B cell (primary cell): ENCODE measurements around the gene CORO2A. TPM values are rescaled to one million over a fixed set of nuclear protein-coding genes. Genes with fewer than 3 reads are reported as not detected.

Source experiments
- ATAC-seq: fragments of 200-7000 bp; cut with Tn5 transposase; one replicate; pipeline ENCODE4 v1.10.0; 2021; ENCODE audit warnings: low read depth, mild to moderate bottlenecking, moderate number of reproducible peaks, moderate library complexity
- CTCF ChIA-PET: fragments of 350-600 bp; sonication (Branson Sonifier 250); formaldehyde crosslinking; loops from one replicate; lab custom pipeline; 2021; ENCODE audit warnings: antibody characterized with exemption, inconsistent platforms; lab: Charles Lee
- POLR2A ChIA-PET: fragments of 350-600 bp; sonication (Branson Sonifier 250); formaldehyde crosslinking; loops from one replicate; lab custom pipeline; 2021; ENCODE audit warnings: antibody characterized with exemption; lab: Charles Lee
- DNase-seq: peaks from one replicate; pipeline ENCODE4 v3.0.0; 2013
- H2AFZ ChIP-seq: 2 replicates; pipeline ENCODE4 v1.6.1; 2012; ENCODE audit warnings: mild to moderate bottlenecking, low read depth, low read length; ENCODE audit not compliant: insufficient read depth, poor library complexity, severe bottlenecking
- H3K27ac ChIP-seq, 2 donors: 1 replicate in 1 of 2; 2 replicates in 1 of 2; pipeline ENCODE4 v1.5.1; 2012 to 2013; ENCODE audit warnings: low read length in 2 of 2, mild to moderate bottlenecking in 2 of 2, moderate library complexity in 1 of 2
- H3K27me3 ChIP-seq, 4 experiments: fragments of 200-600 bp in 1 of 4; sonication (generic) in 1 of 4; replicated peaks in 1 of 4; 1 replicate in 2 of 4; 2 replicates in 2 of 4; pipeline versions ENCODE4 v1.6.1 to v1.7.0; 2013 to 2016; ENCODE audit warnings: low read length in 3 of 4, mild to moderate bottlenecking in 2 of 4, mixed read lengths in 1 of 4, moderate library complexity in 1 of 4; ENCODE audit not compliant: insufficient read depth in 4 of 4, control insufficient read depth in 3 of 4; ENCODE audit errors: control extremely low read depth in 1 of 4
- H3K36me3 ChIP-seq, 2 experiments: replicated peaks in 1 of 2; 1 replicate in 1 of 2; 2 replicates in 1 of 2; pipeline versions ENCODE4 v1.6.1 to v1.7.1; 2013; ENCODE audit warnings: low read length in 1 of 2; ENCODE audit not compliant: insufficient read depth in 2 of 2, control insufficient read depth in 1 of 2; ENCODE audit errors: control extremely low read depth in 1 of 2, extremely low read depth in 1 of 2
- H3K4me1 ChIP-seq, 2 donors: fragments of 200-600 bp in 1 of 2; sonication (generic) in 1 of 2; 1 replicate in 1 of 2; 2 replicates in 1 of 2; pipeline versions ENCODE4 v1.5.1 to v1.6.1; 2013 to 2017; ENCODE audit warnings: low read length in 2 of 2; ENCODE audit not compliant: control insufficient read depth in 2 of 2, insufficient read depth in 2 of 2
- H3K4me2 ChIP-seq: replicated peaks from 2 replicates; pipeline ENCODE3; 2012; ENCODE audit warnings: mild to moderate bottlenecking, low read depth, low read length; ENCODE audit not compliant: poor library complexity, severe bottlenecking
- H3K4me3 ChIP-seq, 5 experiments: fragments of 200-600 bp in 1 of 5; sonication (generic) in 1 of 5; 1 replicate in 3 of 5; 2 replicates in 2 of 5; pipeline versions ENCODE4 v1.5.1 to v1.7.0; 2011 to 2016; ENCODE audit warnings: low read length in 4 of 5, mild to moderate bottlenecking in 4 of 5, low read depth in 2 of 5, control low read depth in 1 of 5, moderate library complexity in 1 of 5; ENCODE audit not compliant: insufficient read depth in 1 of 5; ENCODE audit errors: control extremely low read depth in 1 of 5, extremely low read depth in 1 of 5
- H3K79me2 ChIP-seq: fragments of 200-600 bp; sonication (generic); one replicate; pipeline ENCODE4 v1.6.0; 2016; ENCODE audit warnings: low read length; ENCODE audit not compliant: control insufficient read depth, insufficient read depth
- H3K9ac ChIP-seq: fragments of 200-600 bp; sonication (generic); 2 replicates; pipeline ENCODE4 v1.6.1; 2017; ENCODE audit warnings: mild to moderate bottlenecking, low read length, moderate library complexity
- H3K9me3 ChIP-seq, 3 donors: one replicate each; pipeline versions ENCODE4 v1.6.1 to v1.7.1; 2013; ENCODE audit warnings: low read length in 2 of 3; ENCODE audit not compliant: control insufficient read depth in 2 of 3, insufficient read depth in 1 of 3; ENCODE audit errors: control extremely low read depth in 1 of 3
- H4K20me1 ChIP-seq: 2 replicates; pipeline ENCODE4 v1.6.0; 2012; ENCODE audit warnings: mild to moderate bottlenecking, low read length; ENCODE audit not compliant: insufficient read depth, control insufficient read depth, poor library complexity, severe bottlenecking
- H3K27ac Mint-ChIP-seq: one replicate; pipeline ENCODE4 v1.8.0; 2021; ENCODE audit warnings: mixed read lengths
- H3K27me3 Mint-ChIP-seq: one replicate; pipeline ENCODE4 v1.8.0; 2021; ENCODE audit warnings: mixed read lengths
- H3K4me1 Mint-ChIP-seq: one replicate; pipeline ENCODE4 v1.8.0; 2021; ENCODE audit warnings: mixed read lengths
- H3K4me3 Mint-ChIP-seq: one replicate; pipeline ENCODE4 v1.8.0; 2021; ENCODE audit warnings: mixed read lengths
- H3K9me3 Mint-ChIP-seq: one replicate; pipeline ENCODE4 v1.8.0; 2022; ENCODE audit warnings: mixed read lengths; ENCODE audit not compliant: insufficient read depth
- CTCF ChIP-seq: fragments of 200-600 bp; IDR thresholded peaks from one replicate; pipeline ENCODE4 v1.8.0; 2022; ENCODE audit warnings: antibody characterized with exemption, mild to moderate bottlenecking
- EZH2 ChIP-seq: IDR thresholded peaks from 2 replicates; pipeline ENCODE4 v1.6.1; 2012; ENCODE audit warnings: borderline replicate concordance, low read depth, mild to moderate bottlenecking, moderate library complexity, low read length; ENCODE audit not compliant: insufficient read depth, poor library complexity, severe bottlenecking
- WGBS: methylation state at CpG from one replicate; pipeline ENCODE4 v1.1.5; 2013; ENCODE audit warnings: missing lambda C conversion rate; ENCODE audit not compliant: insufficient coverage; 5-methylcytosine and 5-hydroxymethylcytosine counted together
- intact Hi-C: fragments of 100-400 bp; cut with micrococcal nuclease; formaldehyde crosslinking; loops from one replicate; pipeline ENCODE4 v1.10.0; 2022
- polyA plus RNA-seq: library from polyadenylated mRNA; depleted of rRNA; stranded (reverse); fragments of >200 nt; gene quantifications from 2 replicates; pipeline ENCODE4 v1.2.3, GENCODE V29; 2012
- total RNA-seq, 2 donors: library from RNA; stranded (reverse); fragments of 120-200 nt in 1 of 2; gene quantifications; 1 replicate in 1 of 2; 2 replicates in 1 of 2; pipeline versions ENCODE4 v1.2.3 to v1.2.4, GENCODE V29; 2013 to 2022

Gene CORO2A
- total and polyA plus RNA-seq, 2 donors (not counting 1 experiment from before 2014, with no cell fraction given): 1.1 to 2.0 TPM

GRCh38 chr9:98081477-98082219 lies 110.8 kb downstream of the CORO2A start:
- H3K27ac ChIP-seq: no peak overlapping the region
- no peaks in the 10 kb centered on the region for H4K20me1 ChIP-seq
- WGBS: 60% methylated on average over 2 of the region's 6 CpGs
- H2AFZ ChIP-seq: no peak overlapping the region
- no peak overlapping the region for H3K4me3 Mint-ChIP-seq
- no peak overlapping the region for H3K4me2 ChIP-seq
- H3K27ac Mint-ChIP-seq: no peak overlapping the region
- no peaks in the 10 kb centered on the region for H3K27me3 ChIP-seq
- H3K4me1 ChIP-seq: no peaks in the 10 kb centered on the region
- H3K9ac ChIP-seq: no peak overlapping the region
- ChIA-PET CTCF (no interaction called here), POLR2A (no interaction called here)
- TF ChIP-seq CTCF: no peak
- no peak for TF ChIP-seq EZH2
- ATAC-seq: no peak
- H3K27me3 Mint-ChIP-seq: no peaks in the 10 kb centered on the region
- peaks cover 10% of the 10 kb centered on the region for H3K4me1 Mint-ChIP-seq
- no peak overlapping the region for H3K4me3 ChIP-seq
- intact Hi-C loops: no loop called here
- H3K36me3 ChIP-seq: peaks cover 13 to 19% of the 10 kb centered on the region in 2 experiments
- no peaks in the 10 kb centered on the region for H3K9me3 ChIP-seq
- no peaks in the 10 kb centered on the region for H3K79me2 ChIP-seq
- no peak for DNase-seq
- H3K9me3 Mint-ChIP-seq: no peaks in the 10 kb centered on the region

GRCh38 chr9:98080780-98081179 lies 111.7 kb downstream of the CORO2A start:
- Histone ChIP-seq H3K4me2 (no peak overlapping the region), H3K4me3 (no peak overlapping the region), H3K9me3 (no peaks in the 10 kb centered on the region), H2AFZ (no peak overlapping the region), H3K9ac (no peak overlapping the region), H3K36me3 (peaks cover 13 to 19% of the 10 kb centered on the region in 2 experiments), H4K20me1 (no peaks in the 10 kb centered on the region), H3K27ac (no peak overlapping the region), H3K4me1 (no peaks in the 10 kb centered on the region), H3K79me2 (no peaks in the 10 kb centered on the region), H3K27me3 (no peaks in the 10 kb centered on the region)
- no peaks in the 10 kb centered on the region for H3K27me3 Mint-ChIP-seq
- 98% methylated on average over 11 of the region's 12 CpGs for WGBS
- peaks cover 2% of the 10 kb centered on the region for H3K4me1 Mint-ChIP-seq
- DNase-seq (no peak), ATAC-seq (no peak)
- no peaks in the 10 kb centered on the region for H3K9me3 Mint-ChIP-seq
- H3K27ac Mint-ChIP-seq: no peak overlapping the region
- CTCF ChIA-PET: interaction anchor here (1.6 kb wide), 1 partner anchor 126 kb away, joined by 3 read pairs; no protein-coding TSS in a partner anchor
- intact Hi-C loops: no loop called here
- POLR2A ChIA-PET: no interaction called here
- H3K4me3 Mint-ChIP-seq: no peak overlapping the region
- no peak for TF ChIP-seq CTCF
- TF ChIP-seq EZH2: no peak
